Astrocyte (in vitro differentiated cells and primary cell): ENCODE results near the gene P4HA1. TPM values are rescaled to one million over a fixed set of nuclear protein-coding genes. Genes with fewer than 3 reads are reported as not detected.

ENCODE experiments used
- DNase-seq: peaks from one replicate; pipeline ENCODE4 v3.0.0-alpha.2; 2010; ENCODE audit warnings: low read depth
- FAIRE-seq: peaks from 2 replicates; lab custom pipeline; 2011; peaks lifted over from hg19 to GRCh38; lab: Jason Lieb, UNC
- H2AFZ ChIP-seq: 2 replicates; pipeline ENCODE4 v1.6.0; 2012; ENCODE audit warnings: low read depth, low read length, inconsistent platforms
- H3K27ac ChIP-seq: 2 replicates; pipeline ENCODE4 v1.5.1; 2011; ENCODE audit warnings: low read depth, low read length, inconsistent platforms
- H3K27me3 ChIP-seq: 2 replicates; pipeline ENCODE4 v1.6.0; 2011; ENCODE audit warnings: low read length, inconsistent platforms; ENCODE audit not compliant: insufficient read depth
- H3K36me3 ChIP-seq: 2 replicates; pipeline ENCODE4 v1.5.1; 2011; ENCODE audit warnings: low read length, inconsistent platforms; ENCODE audit not compliant: insufficient read depth
- H3K4me1 ChIP-seq: 2 replicates; pipeline ENCODE4 v1.5.1; 2011; ENCODE audit warnings: low read length, inconsistent platforms; ENCODE audit not compliant: insufficient read depth
- H3K4me2 ChIP-seq: 2 replicates; pipeline ENCODE4 v1.6.0; 2012; ENCODE audit warnings: low read length, inconsistent platforms
- H3K4me3 ChIP-seq: 2 replicates; pipeline ENCODE4 v1.5.1; 2011; ENCODE audit warnings: low read depth, mild to moderate bottlenecking, low read length, inconsistent platforms; ENCODE audit not compliant: insufficient read depth
- H3K79me2 ChIP-seq: 2 replicates; pipeline ENCODE4 v1.6.0; 2012; ENCODE audit warnings: mild to moderate bottlenecking, low read length, inconsistent platforms; ENCODE audit not compliant: insufficient read depth
- H3K9ac ChIP-seq: 2 replicates; pipeline ENCODE4 v1.6.0; 2012; ENCODE audit warnings: mild to moderate bottlenecking, low read length, inconsistent platforms
- H3K9me3 ChIP-seq: 2 replicates; pipeline ENCODE4 v1.5.1; 2012; ENCODE audit warnings: low read depth, mild to moderate bottlenecking, low read length, inconsistent platforms; ENCODE audit not compliant: insufficient read depth
- H4K20me1 ChIP-seq: 2 replicates; pipeline ENCODE4 v1.6.0; 2012; ENCODE audit warnings: low read length, inconsistent platforms; ENCODE audit not compliant: insufficient read depth
- H3K27ac Mint-ChIP-seq: one replicate; pipeline ENCODE4 v1.8.0; 2021; ENCODE audit warnings: mild to moderate bottlenecking, mixed read lengths; ENCODE audit not compliant: unreplicated experiment
- H3K27me3 Mint-ChIP-seq: one replicate; pipeline ENCODE4 v1.8.0; 2021; ENCODE audit warnings: low read depth, mixed read lengths; ENCODE audit not compliant: unreplicated experiment
- H3K36me3 Mint-ChIP-seq: one replicate; pipeline ENCODE4 v1.8.0; 2021; ENCODE audit warnings: low read depth, mixed read lengths; ENCODE audit not compliant: unreplicated experiment
- H3K4me1 Mint-ChIP-seq: one replicate; pipeline ENCODE4 v1.8.0; 2021; ENCODE audit warnings: low read depth, mixed read lengths; ENCODE audit not compliant: unreplicated experiment
- H3K4me3 Mint-ChIP-seq: one replicate; pipeline ENCODE4 v1.8.0; 2021; ENCODE audit warnings: mild to moderate bottlenecking, moderate library complexity, mixed read lengths; ENCODE audit not compliant: unreplicated experiment
- H3K9me3 Mint-ChIP-seq: one replicate; pipeline ENCODE4 v1.8.0; 2021; ENCODE audit warnings: mild to moderate bottlenecking, mixed read lengths; ENCODE audit not compliant: unreplicated experiment
- CTCF ChIP-seq: IDR thresholded peaks from 2 replicates; pipeline ENCODE4 v1.5.1; 2011; ENCODE audit warnings: low read depth, mild to moderate bottlenecking, inconsistent platforms, low read length, moderate library complexity; ENCODE audit not compliant: insufficient read depth
- EZH2 ChIP-seq: IDR thresholded peaks from 2 replicates; pipeline ENCODE4 v1.6.1; 2012; ENCODE audit warnings: mild to moderate bottlenecking, low read length, inconsistent platforms; ENCODE audit not compliant: insufficient read depth
- total RNA-seq: library from RNA; stranded (reverse); gene quantifications from 2 replicates; pipeline ENCODE4 v1.2.1, GENCODE V29; 2021

Gene P4HA1
- total RNA-seq, 1 donor from 2014 or later: 244 TPM

GRCh38 chr10:73095481-73096021 lies 1.1 kb downstream of the P4HA1 start:
- peaks cover 2% of the 10 kb centered on the region for H3K36me3 Mint-ChIP-seq
- FAIRE-seq (no peak), DNase-seq (peak; percentile 75)
- Histone ChIP-seq H3K27me3 (no peaks in the 10 kb centered on the region), H3K9ac (peak overlapping the region; percentile 98), H3K4me1 (peaks cover 9% of the 10 kb centered on the region), H3K36me3 (no peaks in the 10 kb centered on the region), H3K27ac (peak overlapping the region; percentile 93), H4K20me1 (peaks cover 15% of the 10 kb centered on the region), H3K4me3 (peak overlapping the region; percentile 94), H3K79me2 (peaks cover 57% of the 10 kb centered on the region), H3K4me2 (peak overlapping the region; percentile 92), H3K9me3 (no peaks in the 10 kb centered on the region), H2AFZ (peak overlapping the region; percentile 37)
- H3K9me3 Mint-ChIP-seq: no peaks in the 10 kb centered on the region
- peaks cover 17% of the 10 kb centered on the region for H3K4me1 Mint-ChIP-seq
- no peaks in the 10 kb centered on the region for H3K27me3 Mint-ChIP-seq
- peak overlapping the region; percentile 94 for H3K4me3 Mint-ChIP-seq
- peak overlapping the region; percentile 96 for H3K27ac Mint-ChIP-seq
- no peak for TF ChIP-seq CTCF
- no peak for TF ChIP-seq EZH2

GRCh38 chr10:73094986-73095480 lies 1.6 kb downstream of the P4HA1 start:
- Histone ChIP-seq H3K9ac (peak overlapping the region; percentile 98), H3K4me3 (peak overlapping the region; percentile 94), H3K36me3 (no peaks in the 10 kb centered on the region), H3K27ac (peak overlapping the region; percentile 93), H4K20me1 (peaks cover 17% of the 10 kb centered on the region), H3K27me3 (no peaks in the 10 kb centered on the region), H2AFZ (no peak overlapping the region), H3K4me1 (peaks cover 9% of the 10 kb centered on the region), H3K9me3 (no peaks in the 10 kb centered on the region), H3K79me2 (peaks cover 62% of the 10 kb centered on the region), H3K4me2 (peak overlapping the region; percentile 92)
- Mint-ChIP-seq H3K4me3 (peak overlapping the region; percentile 94), H3K27me3 (no peaks in the 10 kb centered on the region), H3K9me3 (no peaks in the 10 kb centered on the region), H3K36me3 (peaks cover 2% of the 10 kb centered on the region), H3K4me1 (peaks cover 17% of the 10 kb centered on the region), H3K27ac (peak overlapping the region; percentile 96)
- FAIRE-seq (no peak), DNase-seq (no peak)
- TF ChIP-seq CTCF (no peak), EZH2 (no peak)
